ENCODE measurements around the gene TBC1D32. TPM values are rescaled to one million over a fixed set of nuclear protein-coding genes. Genes with fewer than 3 reads are reported as not detected.

TBC1D32 gene
- total and polyA plus RNA-seq, 3 experiments from 2014 or later: 2.7 to 6.6 (median 4.9) TPM

DNA sequence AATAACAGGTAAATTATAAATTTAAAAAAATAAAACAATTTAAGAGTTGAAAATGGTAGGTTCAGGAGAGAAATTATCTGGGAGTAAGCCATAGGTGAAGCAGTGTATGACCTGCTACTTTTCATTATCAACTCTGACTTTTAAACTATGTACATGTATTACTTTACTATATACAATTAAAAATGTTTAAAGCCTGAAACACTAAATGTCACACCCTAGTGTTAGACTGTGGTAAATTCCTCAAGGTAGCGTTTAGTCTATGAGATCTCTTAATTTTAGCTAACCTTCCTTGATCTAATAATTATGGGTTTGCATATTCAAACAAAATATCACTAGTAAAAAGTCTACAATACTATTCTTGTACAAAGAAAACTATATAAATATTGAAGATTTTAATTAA is 22.3 kb upstream of the TBC1D32 start:
- Mint-ChIP-seq H3K9me3 (no peaks in the 10 kb centered on the region), H3K4me3 (no peak overlapping the region)

DNA sequence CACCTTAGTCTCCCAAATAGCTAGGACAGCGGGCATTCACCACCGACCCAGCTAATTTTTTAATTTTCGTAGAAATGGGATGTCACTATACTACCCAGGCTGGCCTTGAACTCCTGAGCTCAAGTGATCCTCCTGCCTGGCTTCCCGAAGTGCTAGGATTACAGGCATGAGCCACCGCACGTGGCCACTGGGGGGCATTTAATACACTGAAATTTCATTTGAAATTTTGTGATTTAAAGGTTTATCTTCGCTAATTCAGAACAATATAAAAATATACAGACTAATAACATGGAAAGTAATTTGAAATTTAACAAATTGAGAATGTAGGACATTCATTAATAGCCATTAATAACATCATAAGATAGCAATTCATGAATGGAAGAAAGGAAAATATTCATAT is 20.5 kb upstream of the TBC1D32 start:
- CTCF ChIA-PET: no interaction called here
- H3K4me3 ChIP-seq (ENCODE audit: low read length): no peak overlapping the region
- H3K4me1 ChIP-seq (ENCODE audit: insufficient read depth, low read length): no peaks in the 10 kb centered on the region
- POLR2A ChIA-PET: no interaction called here
- Mint-ChIP-seq H3K27me3 (peaks cover 6 to 56% of the 10 kb centered on the region in 2 donors), H3K4me1 (no peaks in the 10 kb centered on the region), H3K36me3 (no peaks in the 10 kb centered on the region), H3K9me3 (no peaks in the 10 kb centered on the region), H3K4me3 (no peak overlapping the region), H3K27ac (no peak overlapping the region)
- no peaks in the 10 kb centered on the region for H3K27me3 ChIP-seq (ENCODE audit: insufficient read depth, low read length, poor library complexity, severe bottlenecking)
- no peak overlapping the region for H3K27ac ChIP-seq (ENCODE audit: low read depth, low read length)
- H3K9me3 ChIP-seq (ENCODE audit: low read length): no peaks in the 10 kb centered on the region
- no peak for DNase-seq
- no peaks in the 10 kb centered on the region for H3K36me3 ChIP-seq (ENCODE audit: insufficient read depth, low read length)

More for the DNA sequence above, 22.3 kb upstream of the TBC1D32 start:
- Histone ChIP-seq H3K27me3 (ENCODE audit: insufficient read depth, low read length, poor library complexity, severe bottlenecking) (no peaks in the 10 kb centered on the region), H3K27ac (ENCODE audit: low read depth, low read length) (no peak overlapping the region), H3K9me3 (ENCODE audit: low read length) (no peaks in the 10 kb centered on the region), H3K4me3 (ENCODE audit: low read length) (no peak overlapping the region), H3K36me3 (ENCODE audit: insufficient read depth, low read length) (no peaks in the 10 kb centered on the region), H3K4me1 (ENCODE audit: insufficient read depth, low read length) (no peaks in the 10 kb centered on the region)
- H3K4me1 Mint-ChIP-seq: no peaks in the 10 kb centered on the region
- no peak for DNase-seq
- H3K27ac Mint-ChIP-seq: no peak overlapping the region
- ChIA-PET CTCF (no interaction called here), POLR2A (no interaction called here)
- no peaks in the 10 kb centered on the region for H3K36me3 Mint-ChIP-seq
- peaks cover 7 to 57% of the 10 kb centered on the region in 2 donors for H3K27me3 Mint-ChIP-seq

DNA sequence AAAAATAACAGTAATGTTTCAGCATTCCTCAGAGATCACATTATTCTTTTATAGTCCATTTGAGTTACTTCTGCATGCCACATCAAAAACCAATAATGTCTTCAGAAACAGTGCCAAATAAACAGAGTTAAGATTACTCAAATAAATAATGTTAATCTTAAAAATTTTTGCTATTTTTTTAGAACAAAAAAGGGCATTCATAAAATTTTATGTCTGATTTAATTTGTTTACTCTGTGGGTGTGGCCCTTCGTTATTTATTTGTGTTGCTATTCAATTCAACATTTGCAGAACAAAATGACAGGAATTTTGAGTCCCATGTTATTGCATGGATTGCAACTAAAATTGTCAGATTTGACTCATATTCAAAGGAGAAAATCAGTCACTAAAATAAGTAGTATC is 18.7 kb upstream of the TBC1D32 start:
- Mint-ChIP-seq H3K4me1 (no peaks in the 10 kb centered on the region), H3K27ac (no peak overlapping the region), H3K4me3 (no peak overlapping the region), H3K9me3 (no peaks in the 10 kb centered on the region), H3K27me3 (peaks cover 6 to 50% of the 10 kb centered on the region in 2 donors), H3K36me3 (no peaks in the 10 kb centered on the region)
- Histone ChIP-seq H3K9me3 (ENCODE audit: low read length) (no peaks in the 10 kb centered on the region), H3K27me3 (ENCODE audit: insufficient read depth, low read length, poor library complexity, severe bottlenecking) (no peaks in the 10 kb centered on the region), H3K4me1 (ENCODE audit: insufficient read depth, low read length) (no peaks in the 10 kb centered on the region), H3K36me3 (ENCODE audit: insufficient read depth, low read length) (no peaks in the 10 kb centered on the region), H3K4me3 (ENCODE audit: low read length) (no peak overlapping the region), H3K27ac (ENCODE audit: low read depth, low read length) (no peak overlapping the region)
- ChIA-PET POLR2A (no interaction called here), CTCF (no interaction called here)
- no peak for DNase-seq

GRCh38 chr6:121351916-121352315 is 17.6 kb upstream of the TBC1D32 start:
- Histone ChIP-seq H3K27ac (ENCODE audit: low read depth, low read length) (no peak overlapping the region), H3K36me3 (ENCODE audit: insufficient read depth, low read length) (no peaks in the 10 kb centered on the region), H3K27me3 (ENCODE audit: insufficient read depth, low read length, poor library complexity, severe bottlenecking) (no peaks in the 10 kb centered on the region), H3K9me3 (ENCODE audit: low read length) (no peaks in the 10 kb centered on the region), H3K4me1 (ENCODE audit: insufficient read depth, low read length) (no peaks in the 10 kb centered on the region), H3K4me3 (ENCODE audit: low read length) (no peak overlapping the region)
- H3K9me3 Mint-ChIP-seq: no peaks in the 10 kb centered on the region
- DNase-seq: no peak
- no peak overlapping the region for H3K4me3 Mint-ChIP-seq
- no peak overlapping the region for H3K27ac Mint-ChIP-seq
- H3K27me3 Mint-ChIP-seq: peaks cover 6 to 44% of the 10 kb centered on the region in 2 donors
- H3K36me3 Mint-ChIP-seq: no peaks in the 10 kb centered on the region
- ChIA-PET CTCF (no interaction called here), POLR2A (no interaction called here)
- no peaks in the 10 kb centered on the region for H3K4me1 Mint-ChIP-seq

- H3K4me1 Mint-ChIP-seq: no peaks in the 10 kb centered on the region
- Histone ChIP-seq H3K4me3 (ENCODE audit: low read length) (no peak overlapping the region), H3K9me3 (ENCODE audit: low read length) (no peaks in the 10 kb centered on the region), H3K36me3 (ENCODE audit: insufficient read depth, low read length) (no peaks in the 10 kb centered on the region), H3K27me3 (ENCODE audit: insufficient read depth, low read length, poor library complexity, severe bottlenecking) (no peaks in the 10 kb centered on the region), H3K27ac (ENCODE audit: low read depth, low read length) (no peak overlapping the region), H3K4me1 (ENCODE audit: insufficient read depth, low read length) (no peaks in the 10 kb centered on the region)
- H3K4me3 Mint-ChIP-seq: no peak overlapping the region
- no peaks in the 10 kb centered on the region for H3K36me3 Mint-ChIP-seq
- DNase-seq: no peak
- peaks cover 6 to 40% of the 10 kb centered on the region in 2 donors for H3K27me3 Mint-ChIP-seq
- ChIA-PET CTCF (no interaction called here), POLR2A (no interaction called here)
- no peaks in the 10 kb centered on the region for H3K9me3 Mint-ChIP-seq
- H3K27ac Mint-ChIP-seq: no peak overlapping the region
Observed at GRCh38 chr6:121349596-121349995, 15.3 kb upstream of the TBC1D32 start.

DNA sequence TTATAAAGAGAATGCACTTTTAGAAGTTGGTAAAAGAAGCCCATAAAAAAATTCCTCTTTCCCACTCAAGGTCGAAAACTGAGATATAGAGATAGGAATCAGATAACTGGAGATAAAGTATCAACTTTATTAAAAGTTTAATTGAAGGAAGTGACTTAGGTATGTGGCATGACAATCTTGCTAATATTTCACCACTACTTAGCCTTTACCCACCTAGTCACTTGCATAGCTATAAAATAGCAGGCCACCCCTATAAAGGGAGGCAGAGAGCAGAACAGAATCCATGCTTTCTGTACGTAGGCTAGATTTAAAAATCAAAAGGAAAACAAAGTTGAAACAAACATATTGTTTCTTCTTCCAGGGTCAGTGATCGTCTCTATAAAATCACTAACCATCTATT is 13.2 kb upstream of the TBC1D32 start:
- POLR2A ChIA-PET: no interaction called here

DNA sequence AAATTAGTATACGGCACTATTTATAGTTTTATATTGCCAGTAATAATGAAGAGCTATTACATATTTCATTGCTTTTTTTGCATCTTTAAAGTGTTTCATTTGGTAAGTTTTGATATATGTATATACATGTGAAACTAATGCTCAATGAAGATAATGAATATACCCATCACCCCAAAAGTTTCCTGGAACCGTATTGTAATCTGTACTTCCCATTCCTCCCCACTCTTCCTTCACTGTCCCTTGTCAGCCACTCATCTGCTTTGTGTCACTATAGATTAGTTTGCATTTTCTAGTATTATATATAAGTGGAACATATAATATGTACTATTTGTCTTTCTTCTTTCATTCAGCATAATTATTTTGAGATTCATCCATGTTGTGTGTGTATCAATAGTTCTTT is 10.3 kb upstream of the TBC1D32 start:
- no peaks in the 10 kb centered on the region for H3K4me1 Mint-ChIP-seq
- H3K4me3 Mint-ChIP-seq: no peak overlapping the region
- no peak overlapping the region for H3K4me3 ChIP-seq (ENCODE audit: low read length)
- H3K4me1 ChIP-seq (ENCODE audit: insufficient read depth, low read length): no peaks in the 10 kb centered on the region
- no peak overlapping the region for H3K27ac ChIP-seq (ENCODE audit: low read depth, low read length)
- H3K27me3 Mint-ChIP-seq: peaks cover 7 to 33% of the 10 kb centered on the region in 2 donors
- ChIA-PET CTCF (no interaction called here), POLR2A (no interaction called here)
- no peaks in the 10 kb centered on the region for H3K36me3 ChIP-seq (ENCODE audit: insufficient read depth, low read length)
- no peaks in the 10 kb centered on the region for H3K27me3 ChIP-seq (ENCODE audit: insufficient read depth, low read length, poor library complexity, severe bottlenecking)
- no peaks in the 10 kb centered on the region for H3K36me3 Mint-ChIP-seq
- no peak overlapping the region for H3K27ac Mint-ChIP-seq
- no peaks in the 10 kb centered on the region for H3K9me3 ChIP-seq (ENCODE audit: low read length)
- H3K9me3 Mint-ChIP-seq: no peaks in the 10 kb centered on the region
- DNase-seq: no peak

More for the DNA sequence above, 13.2 kb upstream of the TBC1D32 start:
- CTCF ChIA-PET: no interaction called here
- H3K27me3 ChIP-seq (ENCODE audit: insufficient read depth, low read length, poor library complexity, severe bottlenecking): no peaks in the 10 kb centered on the region
- DNase-seq: no peak
- no peak overlapping the region for H3K27ac ChIP-seq (ENCODE audit: low read depth, low read length)
- Mint-ChIP-seq H3K36me3 (no peaks in the 10 kb centered on the region), H3K27ac (no peak overlapping the region), H3K4me3 (no peak overlapping the region), H3K27me3 (peaks cover 3 to 35% of the 10 kb centered on the region in 2 donors), H3K9me3 (no peaks in the 10 kb centered on the region), H3K4me1 (no peaks in the 10 kb centered on the region)
- H3K36me3 ChIP-seq (ENCODE audit: insufficient read depth, low read length): no peaks in the 10 kb centered on the region
- H3K4me3 ChIP-seq (ENCODE audit: low read length): no peak overlapping the region
- no peaks in the 10 kb centered on the region for H3K9me3 ChIP-seq (ENCODE audit: low read length)
- no peaks in the 10 kb centered on the region for H3K4me1 ChIP-seq (ENCODE audit: insufficient read depth, low read length)

DNA sequence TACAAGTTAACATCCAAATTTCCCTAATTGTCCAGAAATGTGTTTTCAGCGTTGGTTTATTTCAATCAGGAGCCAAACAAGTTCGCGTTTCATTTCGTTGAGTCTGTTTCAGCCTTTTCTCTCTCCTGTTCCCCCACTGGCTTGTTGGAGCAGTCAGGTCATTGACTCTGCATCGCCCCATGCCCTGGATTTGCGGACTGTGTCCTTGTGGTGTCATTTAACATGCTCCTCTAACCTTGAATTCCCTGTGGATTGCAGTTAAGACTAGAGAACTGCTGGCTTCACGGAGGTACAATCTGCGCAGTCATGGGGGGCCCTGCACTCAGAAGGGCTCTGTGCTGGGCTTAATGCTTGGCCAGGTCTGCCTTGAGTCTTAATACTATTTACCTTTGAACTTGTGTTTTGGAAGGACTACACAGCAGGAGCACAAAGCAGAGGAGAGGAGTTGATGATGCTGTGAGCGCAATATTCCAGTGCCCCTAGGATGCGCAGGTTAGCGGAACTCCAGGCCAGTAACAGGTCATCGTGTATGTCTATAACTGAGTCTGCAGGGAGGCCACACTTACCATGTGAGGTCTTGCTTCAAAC is 5.5 kb upstream of the TBC1D32 start:
- Histone ChIP-seq H3K9me3 (ENCODE audit: low read length) (no peaks in the 10 kb centered on the region), H3K4me1 (ENCODE audit: insufficient read depth, low read length) (no peaks in the 10 kb centered on the region), H3K4me3 (ENCODE audit: low read length) (no peak overlapping the region), H3K36me3 (ENCODE audit: insufficient read depth, low read length) (no peaks in the 10 kb centered on the region), H3K27me3 (ENCODE audit: insufficient read depth, low read length, poor library complexity, severe bottlenecking) (no peaks in the 10 kb centered on the region), H3K27ac (ENCODE audit: low read depth, low read length) (no peak overlapping the region)
- CTCF ChIA-PET: no interaction called here
- peaks cover 5 to 9% (median 8%) of the 10 kb centered on the region in 3 donors for H3K4me1 Mint-ChIP-seq
- POLR2A ChIA-PET: no interaction called here
- no peak for DNase-seq
- H3K27ac Mint-ChIP-seq: no peak overlapping the region
- peaks cover 7 to 27% of the 10 kb centered on the region in 2 donors for H3K27me3 Mint-ChIP-seq
- no peaks in the 10 kb centered on the region for H3K9me3 Mint-ChIP-seq
- peaks cover 0 to 3% (median 0%) of the 10 kb centered on the region in 3 donors for H3K36me3 Mint-ChIP-seq
- H3K4me3 Mint-ChIP-seq: no peak overlapping the region

DNA sequence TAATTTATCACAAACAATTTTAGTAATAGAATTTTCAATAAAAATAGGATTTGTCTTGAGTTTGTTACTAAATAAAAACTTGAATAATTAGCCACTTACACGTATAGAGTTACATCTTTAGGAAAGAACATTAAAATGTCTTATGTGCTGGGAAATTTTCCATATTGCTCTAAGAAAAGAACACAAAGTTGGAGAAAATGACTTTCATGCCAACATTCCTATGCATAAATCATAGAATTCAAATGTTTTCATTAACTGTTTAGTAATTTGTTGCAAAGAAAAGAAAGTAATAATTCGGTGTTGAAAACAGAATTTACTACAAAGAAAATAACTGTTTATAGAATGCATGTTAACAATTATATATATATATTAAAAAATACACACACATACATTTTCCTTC is 4.7 kb upstream of the TBC1D32 start:
- no peaks in the 10 kb centered on the region for H3K36me3 ChIP-seq (ENCODE audit: insufficient read depth, low read length)
- no peak for DNase-seq
- H3K4me3 ChIP-seq (ENCODE audit: low read length): no peak overlapping the region
- ChIA-PET CTCF (no interaction called here), POLR2A (no interaction called here)
- no peaks in the 10 kb centered on the region for H3K9me3 ChIP-seq (ENCODE audit: low read length)
- peaks cover 1% of the 10 kb centered on the region for H3K4me1 ChIP-seq (ENCODE audit: insufficient read depth, low read length)
- H3K9me3 Mint-ChIP-seq: no peaks in the 10 kb centered on the region
- no peak overlapping the region for H3K27ac ChIP-seq (ENCODE audit: low read depth, low read length)
- H3K4me1 Mint-ChIP-seq: peaks cover 8 to 16% (median 15%) of the 10 kb centered on the region in 3 donors
- no peaks in the 10 kb centered on the region for H3K27me3 ChIP-seq (ENCODE audit: insufficient read depth, low read length, poor library complexity, severe bottlenecking)
- H3K27ac Mint-ChIP-seq: no peak overlapping the region
- H3K4me3 Mint-ChIP-seq: no peak overlapping the region
- H3K27me3 Mint-ChIP-seq: peaks cover 9 to 23% of the 10 kb centered on the region in 2 donors
- peaks cover 0 to 9% (median 0%) of the 10 kb centered on the region in 3 donors for H3K36me3 Mint-ChIP-seq
